Measurements from ENCODE around the gene PIH1D1.
"Not testable (repeated sequence)": the region's sequence is repeated elsewhere in the genome, so short reads cannot be mapped to it uniquely, and the experiment has no call there.

Gene PIH1D1

GRCh38 chr19:49453013-49453756, 1.6 kb upstream of the PIH1D1 start, which contains the start of gene ALDH16A1:
TSS of gene ALDH16A1 (plus strand) at chr19:49453225. CDS start at chr19:49453332, 107 bp downstream.
- peak; percentile 99 for DNase-seq

- DNase-seq: no peak
These were observed 1.2 kb downstream of the PIH1D1 start for GRCh38 chr19:49450405-49450804.

GRCh38 chr19:49448432-49448786, 3.2 kb downstream of the PIH1D1 start:
- no peak for DNase-seq

DNA sequence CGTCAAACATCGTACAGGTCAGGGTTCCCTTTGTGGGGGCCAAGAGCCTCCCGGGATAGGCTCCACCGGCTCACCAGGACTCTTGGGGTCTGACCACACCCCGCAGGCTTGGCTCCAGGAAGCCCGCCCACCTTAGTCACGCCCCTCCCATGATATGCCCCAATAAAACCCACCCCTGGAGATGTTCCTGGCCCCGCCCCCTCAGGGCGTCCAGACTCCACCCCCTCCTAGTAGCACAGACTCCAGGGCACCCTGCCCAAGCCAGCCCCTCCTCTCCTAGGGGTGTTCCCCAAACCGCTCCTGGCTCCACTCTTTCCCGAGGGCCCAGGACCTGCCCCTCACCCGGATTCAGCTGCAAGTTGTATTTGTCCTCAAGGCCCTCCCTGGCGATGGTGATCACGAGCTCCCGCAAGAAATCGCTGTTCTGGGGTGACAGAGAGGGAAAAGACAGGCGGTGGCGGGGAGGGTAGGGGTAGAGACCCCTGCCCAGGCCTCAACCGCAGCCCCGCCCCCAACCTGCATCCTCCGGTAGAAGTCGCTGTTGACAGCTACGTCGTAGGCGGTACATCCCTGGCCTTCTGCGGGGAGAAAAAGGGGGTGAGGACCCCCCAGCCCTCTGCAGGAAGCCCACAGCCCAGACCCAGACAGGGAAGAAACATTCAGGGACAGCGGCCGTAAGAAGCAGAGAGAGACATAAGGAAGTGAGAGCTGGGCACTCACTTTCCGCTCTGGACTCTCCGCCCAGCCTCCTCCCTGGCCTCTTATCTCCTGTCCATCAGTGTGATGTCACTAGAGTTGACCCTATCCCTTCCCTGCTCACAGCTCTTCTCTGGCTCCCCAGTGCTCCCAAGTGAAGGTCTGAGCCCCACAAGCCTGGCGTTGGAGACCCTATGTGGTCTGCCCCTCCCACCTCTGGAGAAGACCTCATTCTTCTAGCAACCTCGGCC, 3.9 kb downstream of the PIH1D1 start:
- DNase-seq: no peak

DNA sequence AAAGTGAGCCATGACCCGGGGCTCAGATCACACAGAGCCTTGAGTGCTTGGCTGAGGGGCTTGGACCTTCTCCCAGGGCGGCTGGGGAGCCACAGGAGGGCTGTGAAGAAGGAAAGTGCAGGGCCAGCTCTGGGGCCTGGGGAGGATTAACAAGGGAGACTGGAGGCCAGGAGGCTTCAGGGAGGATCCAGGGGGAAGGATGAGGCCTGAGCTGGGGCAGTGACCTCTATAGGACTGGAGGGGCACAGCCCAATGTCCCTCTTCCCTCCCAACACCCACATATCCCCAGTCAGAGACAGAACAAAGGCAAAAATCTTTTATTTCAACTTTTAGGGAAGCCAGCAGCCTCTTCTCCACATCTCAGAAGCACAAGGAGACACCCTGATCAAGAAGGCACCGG, 5.6 kb downstream of the PIH1D1 start:
- DNase-seq: no peak

- DNase-seq: not testable (repeated sequence)
These were observed 7.4 kb downstream of the PIH1D1 start for GRCh38 chr19:49444100-49444700.

DNA sequence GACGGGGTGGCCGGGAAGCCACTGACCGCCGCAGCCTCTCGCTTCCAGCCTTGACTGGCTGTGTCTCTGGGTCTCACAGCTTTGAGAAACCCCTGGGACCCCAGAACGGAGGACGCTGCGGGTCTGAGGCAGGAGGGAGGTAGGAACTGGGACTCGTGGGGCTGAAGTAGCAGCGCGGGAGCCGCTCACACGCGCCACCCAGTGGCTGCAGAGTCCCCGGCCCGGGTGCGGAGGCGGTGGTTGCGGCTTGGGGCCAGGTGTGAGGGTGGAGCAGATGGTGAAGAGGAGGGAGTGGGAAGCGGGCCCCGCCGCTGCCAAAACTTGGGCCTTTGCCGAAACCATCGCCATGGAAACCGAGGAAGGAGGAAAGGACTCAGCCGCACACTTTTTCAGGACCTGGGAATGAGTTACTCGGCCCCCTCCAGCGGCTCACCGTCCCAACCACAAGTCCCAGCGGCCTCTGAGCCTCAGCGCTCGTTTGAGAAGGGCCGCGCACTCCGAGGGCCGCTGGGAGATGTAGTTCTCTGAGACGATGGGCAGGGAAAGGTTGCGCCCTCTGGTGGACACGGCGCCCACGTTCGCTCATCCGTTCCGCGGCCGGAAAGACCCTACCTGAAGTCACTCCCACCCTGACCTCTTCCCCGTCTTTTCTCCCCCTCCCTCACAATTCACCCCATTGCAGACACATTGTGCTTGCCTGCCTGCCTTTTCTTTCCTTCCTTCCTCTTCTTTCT, 8.1 kb downstream of the PIH1D1 start:
- peak; percentile 97 for DNase-seq

DNA sequence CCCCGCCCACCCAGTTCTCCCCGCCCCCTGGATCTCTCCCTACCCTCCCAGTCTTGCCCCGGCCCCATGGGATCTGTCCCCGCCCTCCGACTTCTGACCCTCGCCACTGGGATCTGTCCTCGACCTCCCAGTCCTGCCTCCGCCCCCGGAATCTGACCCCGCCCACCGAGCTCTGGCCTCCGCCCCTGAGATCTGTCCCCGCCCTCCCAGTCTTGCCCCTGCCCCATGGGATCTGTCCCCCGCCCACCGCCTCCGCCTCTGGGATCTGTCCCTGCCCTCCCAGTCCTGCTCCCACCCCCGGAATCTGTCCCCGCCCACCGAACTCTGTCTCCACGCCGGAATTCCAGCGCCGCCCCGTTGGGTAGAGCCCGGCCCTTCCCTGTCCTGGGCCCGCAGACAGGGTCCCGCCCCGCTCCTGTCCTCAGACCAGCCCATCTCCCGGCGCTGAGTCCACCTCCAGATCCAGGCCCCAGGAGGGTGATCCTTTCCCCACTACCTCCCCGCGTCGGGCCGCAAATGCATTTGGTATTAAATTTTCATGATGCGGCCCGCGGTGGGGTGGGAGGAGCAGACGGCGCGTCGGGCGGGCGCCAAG, 8.7 kb downstream of the PIH1D1 start:
- DNase-seq: peak; percentile 64

DNA sequence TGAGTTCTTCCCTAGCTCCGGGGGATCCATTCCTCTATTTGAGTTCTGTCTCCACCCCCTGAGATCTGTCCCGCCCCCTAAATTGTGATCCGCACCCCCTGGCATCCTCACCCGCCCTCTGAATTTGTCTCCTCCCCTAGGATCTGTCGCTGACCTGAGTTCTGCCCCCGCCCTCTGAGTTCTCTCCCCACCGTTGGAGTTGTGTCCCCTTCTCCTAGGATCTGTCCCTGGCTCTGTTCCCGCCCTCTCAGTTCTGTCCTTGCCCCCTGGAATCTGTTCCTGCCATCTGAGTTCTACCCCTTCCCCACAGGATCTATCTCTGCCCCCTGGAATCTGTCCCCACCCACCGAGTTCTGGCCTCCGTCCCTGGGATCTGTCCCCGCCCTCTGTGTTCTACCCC, 9.3 kb downstream of the PIH1D1 start:
- no peak for DNase-seq

DNA sequence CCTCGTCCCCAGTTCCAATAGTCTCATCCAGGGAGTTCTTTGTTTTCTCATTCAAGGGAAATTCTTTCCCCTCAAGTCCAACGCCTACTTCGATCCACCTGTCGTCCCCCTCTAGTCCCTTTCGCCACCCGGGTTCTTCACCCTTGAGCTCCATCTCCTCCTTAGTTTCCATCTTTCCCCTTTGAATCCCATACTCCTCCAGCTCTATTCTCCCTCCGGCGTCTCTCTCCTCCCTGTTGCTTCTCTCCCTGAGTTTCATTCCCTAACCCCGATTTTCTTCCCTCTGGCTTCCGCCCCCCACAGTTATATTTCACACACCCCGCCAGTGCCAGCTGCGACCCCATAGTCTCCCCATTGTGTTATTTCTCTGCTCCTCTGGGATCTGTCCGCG, 9.7 kb downstream of the PIH1D1 start:
- no peak for DNase-seq

- peak; percentile 45 for DNase-seq
These were observed 10.2 kb downstream of the PIH1D1 start, which contains the start of gene SLC17A7 for GRCh38 chr19:49441210-49441959. TSS of gene SLC17A7 (minus strand) at chr19:49441527. CDS start at chr19:49441379, 148 bp downstream.

- DNase-seq: no peak
These were observed 11.0 kb downstream of the PIH1D1 start for GRCh38 chr19:49440439-49441209.

- DNase-seq: no peak
These were observed 11.8 kb downstream of the PIH1D1 start for GRCh38 chr19:49439836-49440235.

- no peak for DNase-seq
These were observed 13.4 kb downstream of the PIH1D1 start for GRCh38 chr19:49438261-49438660.

GRCh38 chr19:49437231-49437630, 14.4 kb downstream of the PIH1D1 start:
- no peak for DNase-seq

- no peak for DNase-seq
These were observed 15.1 kb downstream of the PIH1D1 start for GRCh38 chr19:49436381-49437017.

DNA sequence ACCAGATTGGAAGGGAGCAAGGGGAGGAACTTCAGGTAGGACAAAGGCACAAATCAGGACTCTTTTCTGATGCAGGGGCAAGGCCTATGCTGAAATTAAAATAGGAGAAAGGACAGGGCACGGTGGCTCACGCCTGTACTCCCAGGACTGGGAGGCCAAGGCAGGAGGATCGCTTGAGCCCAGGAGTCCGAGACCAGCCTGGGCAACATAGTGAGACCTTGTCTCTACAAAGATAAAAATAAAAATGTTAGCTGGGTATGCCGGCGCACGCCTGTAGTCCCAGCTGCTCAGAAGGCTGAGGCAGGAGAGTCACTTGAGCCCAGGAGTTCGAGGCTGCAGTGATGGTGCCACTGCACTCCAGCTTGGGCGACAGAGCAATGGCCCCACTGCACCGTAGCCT, 15.9 kb downstream of the PIH1D1 start:
- DNase-seq: no peak

GRCh38 chr19:49434907-49435583, 16.6 kb downstream of the PIH1D1 start:
- DNase-seq: no peak

- no peak for DNase-seq
These were observed 18.2 kb downstream of the PIH1D1 start for GRCh38 chr19:49433240-49433901.
